Pancreas (tissue), 10 donors: ENCODE results near the gene TNIP1. TPM values are rescaled to one million over a fixed set of nuclear protein-coding genes. Genes with fewer than 3 reads are reported as not detected.

Experiments
- ATAC-seq, 4 donors: fragments of 200-7000 bp; cut with Tn5 transposase; one replicate each; pipeline versions ENCODE4 v1.8.0 to v1.9.1; 2020; ENCODE audit warnings: mild to moderate bottlenecking in 4 of 4, moderate library complexity in 4 of 4
- DNase-seq, 6 donors: peaks; one replicate each; pipeline ENCODE4 v3.0.0-alpha.2; 2020
- FAIRE-seq: peaks from 2 replicates; lab custom pipeline; 2012; peaks lifted over from hg19 to GRCh38; lab: Jason Lieb, UNC
- H3K27ac ChIP-seq, 4 donors: fragments of 200-600 bp; sonication (generic); 1 replicate in 3 of 4; 2 replicates in 1 of 4; pipeline versions ENCODE4 v1.5.0 to v1.8.0; 2020
- H3K27me3 ChIP-seq, 4 donors: fragments of 200-600 bp; one replicate each; pipeline ENCODE4 v1.8.0; 2021
- H3K36me3 ChIP-seq, 3 donors: fragments of 200-600 bp; sonication (generic) in 1 of 3; one replicate each; pipeline versions ENCODE4 v1.5.0 to v1.8.0; 2020 to 2021
- H3K4me1 ChIP-seq, 3 donors: fragments of 200-600 bp; one replicate each; pipeline ENCODE4 v1.8.0; 2021
- H3K4me3 ChIP-seq, 4 donors: fragments of 200-600 bp; sonication (generic) in 2 of 4; one replicate each; pipeline versions ENCODE4 v1.5.0 to v1.8.0; 2020 to 2021
- H3K9me3 ChIP-seq, 4 donors: fragments of 200-600 bp; one replicate each; pipeline ENCODE4 v1.8.0; 2021
- CTCF ChIP-seq, 4 donors: fragments of 200-600 bp; sonication (generic) in 3 of 4; IDR thresholded peaks; one replicate each; pipeline versions ENCODE4 v1.5.0 to v1.8.0; 2021; ENCODE audit warnings: antibody characterized with exemption in 4 of 4
- WGBS, 2 donors: extraction: QIAGEN DNeasy Blood & Tissue Kit; methylation state at CpG; one replicate each; pipeline ENCODE4 v1.1.7; 2013; 5-methylcytosine and 5-hydroxymethylcytosine counted together
- intact Hi-C, 3 donors: fragments of 100-400 bp; cut with DNase I; formaldehyde crosslinking; loops; one replicate each; pipeline versions ENCODE4 v1.11.1 to v1.14.2; 2022
- polyA plus RNA-seq, 2 donors: library from polyadenylated mRNA; stranded (reverse); fragments of 200-250 nt; gene quantifications; one replicate each; pipeline ENCODE4 v1.2.3, GENCODE V29; 2013
- total RNA-seq, 6 donors: library from RNA; stranded (reverse); fragmentation: NEBNext Ultra II Directional in 4 of 6; extraction: Animal tissue kit (Norgen Biotek cat#: 25700) in 4 of 6; gene quantifications; one replicate each; pipeline versions ENCODE4 v1.2.1 to v1.2.4, GENCODE V29; 2021 to 2023
- donor health status: healthy with polysubstance abuse.
- donor health status: DM: no; HTN: no; CAD: no; lungs with moderate emphysema.
- donor health status: DM: no; HTN: no; CAD: no.
- donor health status: control.
- donor health status: control.
- donor health status: Bipolar disorder and iron deficiency.
- donor health status: DM: yes; HTN: yes; CAD: no.
- donor health status: DM: no; HTN: no; CAD: no.
- donor health status: DM: no; HTN: no; CAD: no.
- donor health status: DM: yes; HTN: yes; CAD: no.

The TNIP1 gene
- total and polyA plus RNA-seq, 8 donors, result 36.4 to 118 (median 69.3) TPM

GRCh38 chr5:151113651-151114050 lies 32.8 kb upstream of the TNIP1 start:
- Histone ChIP-seq H3K27me3 (no peaks in the 10 kb centered on the region), H3K36me3 (no peaks in the 10 kb centered on the region), H3K27ac (no peak overlapping the region), H3K4me3 (no peak overlapping the region), H3K9me3 (no peaks in the 10 kb centered on the region), H3K4me1 (peaks cover 3 to 9% (median 5%) of the 10 kb centered on the region in 3 donors)
- DNase-seq, result no peak
- no peak for ATAC-seq
- 65 to 72% methylated on average over 3 of the region's 3 CpGs for WGBS, 2 donors
- intact Hi-C loops, result loop anchor here in 1 of 3 donors (10.0 kb wide), 1 partner anchor 49 kb away; no protein-coding TSS in a partner anchor
- no peak for TF ChIP-seq CTCF (IDR thresholded peaks at IDR 0.05)
- no peak for FAIRE-seq

- TF ChIP-seq CTCF (IDR thresholded peaks at IDR 0.05), result no peak
- ATAC-seq, result no peak
- Histone ChIP-seq H3K27me3 (no peaks in the 10 kb centered on the region), H3K9me3 (no peaks in the 10 kb centered on the region), H3K4me1 (peaks cover 27 to 33% (median 32%) of the 10 kb centered on the region in 3 donors), H3K36me3 (no peaks in the 10 kb centered on the region), H3K27ac (no peak overlapping the region), H3K4me3 (no peak overlapping the region)
- DNase-seq, result no peak
- no peak for FAIRE-seq
- intact Hi-C loops, result loop anchor here in 1 of 3 donors (10.0 kb wide), 1 partner anchor 46 kb away; no protein-coding TSS in a partner anchor
- 97 to 99% methylated on average over 3 of the region's 3 CpGs for WGBS, 2 donors
Observed at GRCh38 chr5:151110992-151111391, 30.2 kb upstream of the TNIP1 start.

GRCh38 chr5:151110122-151110681 lies 29.4 kb upstream of the TNIP1 start:
- Histone ChIP-seq H3K27ac (no peak overlapping the region), H3K4me1 (peaks cover 29 to 37% (median 33%) of the 10 kb centered on the region in 3 donors), H3K27me3 (no peaks in the 10 kb centered on the region), H3K4me3 (no peak overlapping the region), H3K36me3 (no peaks in the 10 kb centered on the region), H3K9me3 (no peaks in the 10 kb centered on the region)
- 78 to 81% methylated on average over 11 of the region's 11 CpGs for WGBS, 2 donors
- ATAC-seq (no peak), FAIRE-seq (no peak), DNase-seq (no peak)
- TF ChIP-seq CTCF (IDR thresholded peaks at IDR 0.05), result no peak
- intact Hi-C loops, result loop anchor here in 1 of 3 donors (10.0 kb wide), 1 partner anchor 45 kb away; no protein-coding TSS in a partner anchor

GRCh38 chr5:151108566-151108965 lies 27.7 kb upstream of the TNIP1 start:
- intact Hi-C loops, result no loop called here
- ATAC-seq (peak; percentile 19 to 52 (median 26)), FAIRE-seq (no peak), DNase-seq (peak in 4 of 6 donors; percentile 52 to 82 (median 64))
- H3K9me3 ChIP-seq, result no peaks in the 10 kb centered on the region
- no peaks in the 10 kb centered on the region for H3K36me3 ChIP-seq
- peak overlapping the region; percentile 62 to 86 (median 79) for H3K27ac ChIP-seq
- peaks cover 29 to 35% (median 33%) of the 10 kb centered on the region in 3 donors for H3K4me1 ChIP-seq
- H3K27me3 ChIP-seq, result no peaks in the 10 kb centered on the region
- WGBS, 2 donors, result 24% methylated on average over 8 of the region's 8 CpGs
- TF ChIP-seq CTCF (IDR thresholded peaks at IDR 0.05), result no peak
- no peak overlapping the region for H3K4me3 ChIP-seq
